ENCODE results near the gene ZNF311. TPM values are rescaled to one million over a fixed set of nuclear protein-coding genes. Genes with fewer than 3 reads are reported as not detected.

The ZNF311 gene
- total and polyA plus RNA-seq, 9 of the 15 experiments (the other 6 are each of a cell fraction or from before 2014, with no cell fraction given) = 5.1 to 10.0 (median 7.5) TPM

- TF ChIP-seq, protein P1, sequence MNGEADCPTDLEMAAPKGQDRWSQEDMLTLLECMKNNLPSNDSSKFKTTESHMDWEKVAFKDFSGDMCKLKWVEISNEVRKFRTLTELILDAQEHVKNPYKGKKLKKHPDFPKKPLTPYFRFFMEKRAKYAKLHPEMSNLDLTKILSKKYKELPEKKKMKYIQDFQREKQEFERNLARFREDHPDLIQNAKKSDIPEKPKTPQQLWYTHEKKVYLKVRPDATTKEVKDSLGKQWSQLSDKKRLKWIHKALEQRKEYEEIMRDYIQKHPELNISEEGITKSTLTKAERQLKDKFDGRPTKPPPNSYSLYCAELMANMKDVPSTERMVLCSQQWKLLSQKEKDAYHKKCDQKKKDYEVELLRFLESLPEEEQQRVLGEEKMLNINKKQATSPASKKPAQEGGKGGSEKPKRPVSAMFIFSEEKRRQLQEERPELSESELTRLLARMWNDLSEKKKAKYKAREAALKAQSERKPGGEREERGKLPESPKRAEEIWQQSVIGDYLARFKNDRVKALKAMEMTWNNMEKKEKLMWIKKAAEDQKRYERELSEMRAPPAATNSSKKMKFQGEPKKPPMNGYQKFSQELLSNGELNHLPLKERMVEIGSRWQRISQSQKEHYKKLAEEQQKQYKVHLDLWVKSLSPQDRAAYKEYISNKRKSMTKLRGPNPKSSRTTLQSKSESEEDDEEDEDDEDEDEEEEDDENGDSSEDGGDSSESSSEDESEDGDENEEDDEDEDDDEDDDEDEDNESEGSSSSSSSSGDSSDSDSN (IDR thresholded peaks at IDR 0.05; ENCODE audit: borderline replicate concordance in 1 of 2, low read depth in 2 of 2, low read length in 2 of 2) = no peak
- no peak for TF ChIP-seq ZBTB49 (CRISPR knock-in tag; IDR thresholded peaks at IDR 0.05; ENCODE audit: borderline replicate concordance)
- TF ChIP-seq C11orf30 (IDR thresholded peaks at IDR 0.05; ENCODE audit: low read depth) = peak; percentile 94
- peak; percentile 55 for TF ChIP-seq NEUROD1 (IDR thresholded peaks at IDR 0.05; ENCODE audit: borderline replicate concordance, low read depth, low read length, partially characterized antibody)
- TF ChIP-seq HNRNPK (IDR thresholded peaks at IDR 0.05; ENCODE audit: low read depth, low read length, poor library complexity, severe bottlenecking) = no peak
- no peak for TF ChIP-seq EWSR1 (IDR thresholded peaks at IDR 0.05; ENCODE audit: borderline replicate concordance, low read depth, partially characterized antibody)
- TF ChIP-seq MAFK (IDR thresholded peaks at IDR 0.05; ENCODE audit: low read length) = peak; percentile 76
- peak; percentile 35; the same call in 1 of the 2 replicates for TF ChIP-seq NCOR1 (IDR thresholded peaks at IDR 0.05)
- no peak for TF ChIP-seq SMAD3 (CRISPR knock-in tag; conservative IDR thresholded peaks at IDR 0.05)
- TF ChIP-seq, protein P2, sequence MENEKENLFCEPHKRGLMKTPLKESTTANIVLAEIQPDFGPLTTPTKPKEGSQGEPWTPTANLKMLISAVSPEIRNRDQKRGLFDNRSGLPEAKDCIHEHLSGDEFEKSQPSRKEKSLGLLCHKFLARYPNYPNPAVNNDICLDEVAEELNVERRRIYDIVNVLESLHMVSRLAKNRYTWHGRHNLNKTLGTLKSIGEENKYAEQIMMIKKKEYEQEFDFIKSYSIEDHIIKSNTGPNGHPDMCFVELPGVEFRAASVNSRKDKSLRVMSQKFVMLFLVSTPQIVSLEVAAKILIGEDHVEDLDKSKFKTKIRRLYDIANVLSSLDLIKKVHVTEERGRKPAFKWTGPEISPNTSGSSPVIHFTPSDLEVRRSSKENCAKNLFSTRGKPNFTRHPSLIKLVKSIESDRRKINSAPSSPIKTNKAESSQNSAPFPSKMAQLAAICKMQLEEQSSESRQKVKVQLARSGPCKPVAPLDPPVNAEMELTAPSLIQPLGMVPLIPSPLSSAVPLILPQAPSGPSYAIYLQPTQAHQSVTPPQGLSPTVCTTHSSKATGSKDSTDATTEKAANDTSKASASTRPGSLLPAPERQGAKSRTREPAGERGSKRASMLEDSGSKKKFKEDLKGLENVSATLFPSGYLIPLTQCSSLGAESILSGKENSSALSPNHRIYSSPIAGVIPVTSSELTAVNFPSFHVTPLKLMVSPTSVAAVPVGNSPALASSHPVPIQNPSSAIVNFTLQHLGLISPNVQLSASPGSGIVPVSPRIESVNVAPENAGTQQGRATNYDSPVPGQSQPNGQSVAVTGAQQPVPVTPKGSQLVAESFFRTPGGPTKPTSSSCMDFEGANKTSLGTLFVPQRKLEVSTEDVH (IDR thresholded peaks at IDR 0.05; ENCODE audit: low read depth, partially characterized antibody) = no peak
- peak; percentile 93 for TF ChIP-seq ARID1B (IDR thresholded peaks at IDR 0.05)
- TF ChIP-seq NFIC (IDR thresholded peaks at IDR 0.05) = 0 out of 2 replicates have a peak, but pooled peaks have one; percentile 17
- peak; percentile 92 for TF ChIP-seq JUND (IDR thresholded peaks at IDR 0.05; ENCODE audit: borderline replicate concordance, low read depth, low read length)
- peak; percentile 83; the same call in 2 of the 3 replicates for TF ChIP-seq JUND (tag; IDR thresholded peaks at IDR 0.05; ENCODE audit: borderline replicate concordance, low read depth, low read length)
- TF ChIP-seq, protein P3, sequence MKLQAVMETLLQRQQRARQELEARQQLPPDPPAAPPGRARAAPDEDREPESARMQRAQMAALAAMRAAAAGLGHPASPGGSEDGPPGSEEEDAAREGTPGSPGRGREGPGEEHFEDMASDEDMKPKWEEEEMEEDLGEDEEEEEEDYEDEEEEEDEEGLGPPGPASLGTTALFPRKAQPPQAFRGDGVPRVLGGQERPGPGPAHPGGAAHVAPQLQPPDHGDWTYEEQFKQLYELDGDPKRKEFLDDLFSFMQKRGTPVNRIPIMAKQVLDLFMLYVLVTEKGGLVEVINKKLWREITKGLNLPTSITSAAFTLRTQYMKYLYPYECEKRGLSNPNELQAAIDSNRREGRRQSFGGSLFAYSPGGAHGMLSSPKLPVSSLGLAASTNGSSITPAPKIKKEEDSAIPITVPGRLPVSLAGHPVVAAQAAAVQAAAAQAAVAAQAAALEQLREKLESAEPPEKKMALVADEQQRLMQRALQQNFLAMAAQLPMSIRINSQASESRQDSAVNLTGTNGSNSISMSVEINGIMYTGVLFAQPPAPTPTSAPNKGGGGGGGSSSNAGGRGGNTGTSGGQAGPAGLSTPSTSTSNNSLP (IDR thresholded peaks at IDR 0.05; ENCODE audit: borderline replicate concordance, low read depth, low read length) = peak; percentile 40; the same call in 1 of the 2 replicates
Observed at GRCh38 chr6:28996844-28997510, 8.1 kb downstream of the ZNF311 start (continued).
